Neuronal stem cell (in vitro differentiated cells): ENCODE results near the gene FYN.

Experiments
- DNase-seq: peaks from one replicate; pipeline ENCODE4 v3.0.0-alpha.2; 2013; ENCODE audit warnings: low spot score
- H2AFZ ChIP-seq: one replicate; pipeline ENCODE4 v1.6.1; 2013; ENCODE audit warnings: mild to moderate bottlenecking, low read length, inconsistent platforms
- H2AK5ac ChIP-seq: 2 replicates; pipeline ENCODE4 v1.6.1; 2013; ENCODE audit warnings: low read depth, mild to moderate bottlenecking, inconsistent platforms, low read length, moderate library complexity, mixed read lengths
- H2BK120ac ChIP-seq: 2 replicates; pipeline ENCODE4 v1.6.1; 2013; ENCODE audit warnings: low read depth, mild to moderate bottlenecking, inconsistent platforms, low read length, moderate library complexity, mixed read lengths
- H2BK12ac ChIP-seq: one replicate; pipeline ENCODE4 v1.6.1; 2013; ENCODE audit warnings: low read length, inconsistent platforms
- H2BK15ac ChIP-seq: 2 replicates; pipeline ENCODE4 v1.6.1; 2013; ENCODE audit warnings: mild to moderate bottlenecking, low read length, inconsistent platforms, mixed read lengths
- H2BK5ac ChIP-seq: one replicate; pipeline ENCODE4 v1.6.1; 2013; ENCODE audit warnings: inconsistent platforms, mild to moderate bottlenecking, low read length, moderate library complexity
- H3K14ac ChIP-seq: one replicate; pipeline ENCODE4 v1.6.1; 2013; ENCODE audit warnings: low read length, inconsistent platforms
- H3K18ac ChIP-seq: 2 replicates; pipeline ENCODE4 v1.6.1; 2013; ENCODE audit warnings: low read length, inconsistent platforms
- H3K23ac ChIP-seq: 2 replicates; pipeline ENCODE4 v1.6.1; 2013; ENCODE audit warnings: low read depth, mild to moderate bottlenecking, mixed read lengths, low read length, inconsistent platforms; ENCODE audit not compliant: poor library complexity
- H3K27ac ChIP-seq: replicated peaks from 3 replicates; pipeline ENCODE4 v1.5.1; 2013; ENCODE audit warnings: low read length, inconsistent platforms
- H3K27me3 ChIP-seq, 3 experiments: 2 replicates each; pipeline ENCODE4 v1.6.1; 2013; ENCODE audit warnings: low read length in 3 of 3, mild to moderate bottlenecking in 2 of 3, inconsistent platforms in 1 of 3, low read depth in 1 of 3, mixed read lengths in 1 of 3, moderate library complexity in 1 of 3; ENCODE audit not compliant: control insufficient read depth in 3 of 3, insufficient read depth in 3 of 3
- H3K36me3 ChIP-seq, 2 donors: replicated peaks in 1 of 2; 2 replicates each; pipeline ENCODE4 v1.6.1; 2013; ENCODE audit warnings: low read length in 2 of 2; ENCODE audit not compliant: control insufficient read depth in 2 of 2, insufficient read depth in 2 of 2
- H3K4ac ChIP-seq: 2 replicates; pipeline ENCODE4 v1.6.1; 2013; ENCODE audit warnings: inconsistent platforms, mild to moderate bottlenecking, low read length, moderate library complexity
- H3K4me1 ChIP-seq, 2 donors: 1 replicate in 1 of 2; 2 replicates in 1 of 2; pipeline ENCODE4 v1.6.1; 2013; ENCODE audit warnings: low read length in 2 of 2, low read depth in 1 of 2; ENCODE audit not compliant: control insufficient read depth in 2 of 2, insufficient read depth in 1 of 2
- H3K4me2 ChIP-seq: one replicate; pipeline ENCODE4 v1.6.1; 2013; ENCODE audit warnings: mild to moderate bottlenecking, low read length, inconsistent platforms; ENCODE audit not compliant: insufficient read depth, poor library complexity, severe bottlenecking
- H3K4me3 ChIP-seq, 2 donors: 2 replicates each; pipeline ENCODE4 v1.5.1; 2013; ENCODE audit warnings: low read length in 2 of 2, mild to moderate bottlenecking in 2 of 2, inconsistent platforms in 1 of 2, moderate library complexity in 1 of 2
- H3K79me1 ChIP-seq: one replicate; pipeline ENCODE4 v1.6.1; 2013; ENCODE audit warnings: low read depth, mild to moderate bottlenecking, inconsistent platforms, low read length, moderate library complexity
- H3K9ac ChIP-seq: one replicate; pipeline ENCODE4 v1.6.1; 2013; ENCODE audit warnings: mild to moderate bottlenecking, low read depth, low read length, inconsistent platforms; ENCODE audit not compliant: poor library complexity
- H3K9me3 ChIP-seq, 2 donors: replicated peaks in 1 of 2; 2 replicates each; pipeline versions ENCODE3 to v1.6.1; 2013; ENCODE audit warnings: low read length in 2 of 2, mild to moderate bottlenecking in 2 of 2, inconsistent platforms in 1 of 2, low read depth in 1 of 2, mixed read lengths in 1 of 2, moderate library complexity in 1 of 2; ENCODE audit not compliant: control insufficient read depth in 2 of 2, insufficient read depth in 1 of 2
- H4K8ac ChIP-seq: one replicate; pipeline ENCODE4 v1.6.1; 2013; ENCODE audit warnings: low read depth, mild to moderate bottlenecking, inconsistent platforms, low read length, moderate library complexity
- H4K91ac ChIP-seq: one replicate; pipeline ENCODE4 v1.6.1; 2013; ENCODE audit warnings: low read length, low read depth, mild to moderate bottlenecking, inconsistent platforms; ENCODE audit not compliant: poor library complexity
- WGBS, 2 donors: extraction: QIAGEN DNeasy Blood & Tissue Kit; methylation state at CpG; one replicate each; pipeline ENCODE4 v1.1.7; 2013; ENCODE audit warnings: missing lambda C conversion rate in 2 of 2, mixed read lengths in 1 of 2; ENCODE audit not compliant: insufficient read length in 2 of 2, insufficient replicate concordance in 1 of 2; ENCODE audit errors: extremely low coverage in 2 of 2; 5-methylcytosine and 5-hydroxymethylcytosine counted together

The FYN gene

DNA sequence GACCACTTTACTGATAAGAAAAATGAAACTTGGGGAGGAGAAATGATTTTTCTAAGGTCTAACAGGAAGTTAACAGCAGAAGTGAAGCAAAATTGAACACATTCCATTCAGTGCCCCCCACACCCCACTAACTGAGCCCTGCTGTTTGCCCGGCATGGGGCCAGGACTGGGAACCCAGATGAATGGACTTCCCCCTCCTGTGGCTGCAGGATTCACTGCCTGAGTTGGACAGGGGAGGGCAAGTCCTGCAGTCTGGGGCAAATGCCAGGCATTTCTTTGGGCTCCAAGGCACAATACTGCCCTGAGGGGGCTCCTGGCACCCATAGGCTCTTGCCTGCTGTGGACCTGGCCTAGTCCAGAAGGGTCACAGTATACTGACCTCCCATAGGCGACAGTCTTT lies 28.3 kb downstream of the FYN start:
- no peak overlapping the region for H3K4ac ChIP-seq
- H4K8ac ChIP-seq: no peak overlapping the region
- no peak for DNase-seq
- no peak overlapping the region for H3K23ac ChIP-seq
- H4K91ac ChIP-seq: no peak overlapping the region
- H3K4me3 ChIP-seq: no peak overlapping the region
- H2BK5ac ChIP-seq: no peak overlapping the region
- no peaks in the 10 kb centered on the region for H3K9me3 ChIP-seq
- H3K79me1 ChIP-seq: peaks cover 4% of the 10 kb centered on the region
- peak overlapping the region; percentile 14 for H2AK5ac ChIP-seq
- peak overlapping the region; percentile 73 for H3K18ac ChIP-seq
- H3K9ac ChIP-seq: no peak overlapping the region
- H3K27ac ChIP-seq: peak overlapping the region; percentile 85
- peaks cover 0 to 65% of the 10 kb centered on the region in 2 donors for H3K36me3 ChIP-seq
- no peak overlapping the region for H2BK12ac ChIP-seq
- no peaks in the 10 kb centered on the region for H3K27me3 ChIP-seq
- no peak overlapping the region for H2AFZ ChIP-seq
- H3K4me2 ChIP-seq: peak overlapping the region; percentile 22
- peaks cover 46 to 84% of the 10 kb centered on the region in 2 donors for H3K4me1 ChIP-seq
- no peak overlapping the region for H3K14ac ChIP-seq
- no peak overlapping the region for H2BK15ac ChIP-seq
- no CpG with 5 or more reads among the region's 2 CpGs for WGBS, 2 donors
- peak overlapping the region; percentile 23 for H2BK120ac ChIP-seq

DNA sequence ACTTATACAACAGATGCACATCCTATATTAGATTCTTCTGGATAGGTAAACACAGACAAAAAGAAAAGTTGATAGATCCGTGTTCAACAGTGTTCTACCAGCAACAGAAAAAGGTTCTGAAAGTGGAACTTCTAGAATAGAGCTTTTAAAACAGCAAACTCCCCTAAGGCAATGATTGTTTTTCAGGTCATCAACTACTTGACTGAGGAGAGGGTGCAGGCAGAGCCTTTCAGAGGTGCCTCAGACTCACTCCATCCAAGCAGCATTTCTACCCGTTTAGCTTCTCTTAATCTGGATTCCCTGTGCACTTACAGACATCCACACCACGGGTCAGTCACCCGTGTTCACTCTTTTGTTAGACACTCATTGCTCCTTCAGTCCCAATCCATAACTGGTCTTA lies 28.9 kb downstream of the FYN start:
- no peak overlapping the region for H2AK5ac ChIP-seq
- H3K79me1 ChIP-seq: peaks cover 4% of the 10 kb centered on the region
- peaks cover 0 to 65% of the 10 kb centered on the region in 2 donors for H3K36me3 ChIP-seq
- H3K4me3 ChIP-seq: no peak overlapping the region
- no peak overlapping the region for H2BK15ac ChIP-seq
- H3K18ac ChIP-seq: no peak overlapping the region
- H4K91ac ChIP-seq: no peak overlapping the region
- no CpG with 5 or more reads among the region's 4 CpGs for WGBS, 2 donors
- H3K23ac ChIP-seq: no peak overlapping the region
- H3K27me3 ChIP-seq: no peaks in the 10 kb centered on the region
- H2AFZ ChIP-seq: no peak overlapping the region
- H2BK5ac ChIP-seq: no peak overlapping the region
- no peak overlapping the region for H3K14ac ChIP-seq
- no peaks in the 10 kb centered on the region for H3K9me3 ChIP-seq
- H3K4ac ChIP-seq: no peak overlapping the region
- no peak overlapping the region for H3K4me2 ChIP-seq
- peak overlapping the region; percentile 32 for H3K27ac ChIP-seq
- H2BK120ac ChIP-seq: no peak overlapping the region
- no peak overlapping the region for H3K9ac ChIP-seq
- H3K4me1 ChIP-seq: peaks cover 43 to 80% of the 10 kb centered on the region in 2 donors
- no peak overlapping the region for H2BK12ac ChIP-seq
- H4K8ac ChIP-seq: no peak overlapping the region
- no peak for DNase-seq

GRCh38 chr6:111843347-111844147 lies 29.7 kb downstream of the FYN start:
- Histone ChIP-seq H3K36me3 (peaks cover 0 to 68% of the 10 kb centered on the region in 2 donors), H3K18ac (no peak overlapping the region), H2BK120ac (no peak overlapping the region), H2BK15ac (no peak overlapping the region), H2AK5ac (no peak overlapping the region), H2AFZ (no peak overlapping the region), H3K4me2 (no peak overlapping the region), H3K4ac (no peak overlapping the region), H3K9ac (no peak overlapping the region), H4K91ac (no peak overlapping the region), H3K27ac (peak overlapping the region; percentile 38), H3K9me3 (no peaks in the 10 kb centered on the region), H2BK12ac (no peak overlapping the region), H3K4me3 (no peak overlapping the region), H3K79me1 (peaks cover 4% of the 10 kb centered on the region), H3K27me3 (no peaks in the 10 kb centered on the region), H3K14ac (no peak overlapping the region), H2BK5ac (no peak overlapping the region), H4K8ac (no peak overlapping the region), H3K23ac (no peak overlapping the region), H3K4me1 (peaks cover 41 to 74% of the 10 kb centered on the region in 2 donors)
- no CpG with 5 or more reads among the region's 7 CpGs for WGBS, 2 donors
- DNase-seq: no peak

DNA sequence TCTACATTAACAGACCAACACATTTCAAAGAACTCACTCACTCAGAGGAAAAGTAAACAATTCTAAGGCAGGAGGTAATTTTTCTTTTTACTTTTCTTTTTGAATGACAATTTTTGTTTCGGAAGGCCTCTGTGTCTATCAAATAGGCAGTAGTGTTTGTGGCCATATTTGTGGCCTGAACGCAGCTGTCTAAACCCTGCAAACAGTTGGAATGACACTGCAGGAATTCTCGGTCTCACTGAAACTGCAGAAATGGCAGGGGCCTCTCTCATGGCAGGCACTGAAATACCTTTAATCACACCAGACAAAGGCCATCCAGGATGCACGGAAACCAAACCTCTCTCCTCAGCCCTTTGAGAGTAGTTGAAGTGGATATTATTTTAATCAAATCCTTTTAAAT lies 30.4 kb downstream of the FYN start:
- H3K4me1 ChIP-seq: peaks cover 41 to 67% of the 10 kb centered on the region in 2 donors
- no peak for DNase-seq
- H3K27ac ChIP-seq: peak overlapping the region; percentile 68

More for the DNA sequence above, 30.4 kb downstream of the FYN start:
- Histone ChIP-seq H3K18ac (no peak overlapping the region), H2BK5ac (no peak overlapping the region), H3K9ac (no peak overlapping the region), H3K79me1 (peaks cover 4% of the 10 kb centered on the region), H3K14ac (no peak overlapping the region), H3K4me3 (no peak overlapping the region), H2AFZ (no peak overlapping the region), H3K9me3 (no peaks in the 10 kb centered on the region), H4K8ac (no peak overlapping the region), H2BK120ac (no peak overlapping the region), H2AK5ac (no peak overlapping the region), H3K4ac (no peak overlapping the region), H4K91ac (no peak overlapping the region), H2BK12ac (no peak overlapping the region), H3K4me2 (no peak overlapping the region), H3K27me3 (no peaks in the 10 kb centered on the region), H3K36me3 (peaks cover 0 to 72% of the 10 kb centered on the region in 2 donors), H2BK15ac (no peak overlapping the region), H3K23ac (no peak overlapping the region)
- no CpG with 5 or more reads among the region's 4 CpGs for WGBS, 2 donors
